ENCODE measurements around the gene PPFIA1. TPM values are rescaled to one million over a fixed set of nuclear protein-coding genes. Genes with fewer than 3 reads are reported as not detected.

The PPFIA1 gene
- total and polyA plus RNA-seq, 2 experiments from 2014 or later: 34.1 to 48.1 TPM

GRCh38 chr11:70371241-70371640 is 100.8 kb downstream of the PPFIA1 start:
- Histone ChIP-seq H3K27ac (no peak overlapping the region), H3K36me3 (peaks cover 34% of the 10 kb centered on the region), H3K27me3 (no peaks in the 10 kb centered on the region), H3K4me1 (ENCODE audit: low read depth) (no peaks in the 10 kb centered on the region), H3K4me3 (no peak overlapping the region), H3K9me3 (ENCODE audit: low read depth) (no peaks in the 10 kb centered on the region)
- no peak for TF ChIP-seq CTCF (IDR thresholded peaks at IDR 0.05; ENCODE audit: low read depth, low read length)
- no peak for DNase-seq (ENCODE audit: low read depth in 1 of 2, low spot score in 1 of 2)

DNA sequence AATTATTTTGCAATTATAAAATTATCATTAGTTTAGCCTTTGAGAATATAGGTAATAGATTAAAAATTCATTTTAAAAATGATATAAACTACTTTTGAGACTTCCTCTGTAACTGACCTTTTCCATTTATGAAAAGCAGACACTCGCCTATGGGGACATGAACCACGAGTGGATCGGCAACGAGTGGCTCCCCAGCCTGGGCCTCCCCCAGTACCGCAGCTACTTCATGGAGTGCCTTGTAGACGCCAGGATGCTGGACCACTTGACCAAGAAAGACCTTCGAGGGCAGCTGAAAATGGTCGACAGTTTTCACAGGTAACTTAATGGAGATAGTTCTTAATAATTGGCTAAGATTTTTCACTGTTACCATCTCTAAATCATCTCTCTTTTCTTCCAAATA is 101.6 kb downstream of the PPFIA1 start:
- H3K9me3 ChIP-seq (ENCODE audit: low read depth): no peaks in the 10 kb centered on the region
- H3K27ac ChIP-seq: no peak overlapping the region
- DNase-seq (ENCODE audit: low read depth in 1 of 2, low spot score in 1 of 2): no peak
- no peak for TF ChIP-seq CTCF (IDR thresholded peaks at IDR 0.05; ENCODE audit: low read depth, low read length)
- H3K27me3 ChIP-seq: no peaks in the 10 kb centered on the region
- no peaks in the 10 kb centered on the region for H3K4me1 ChIP-seq (ENCODE audit: low read depth)
- H3K4me3 ChIP-seq: no peak overlapping the region
- peaks cover 39% of the 10 kb centered on the region for H3K36me3 ChIP-seq

DNA sequence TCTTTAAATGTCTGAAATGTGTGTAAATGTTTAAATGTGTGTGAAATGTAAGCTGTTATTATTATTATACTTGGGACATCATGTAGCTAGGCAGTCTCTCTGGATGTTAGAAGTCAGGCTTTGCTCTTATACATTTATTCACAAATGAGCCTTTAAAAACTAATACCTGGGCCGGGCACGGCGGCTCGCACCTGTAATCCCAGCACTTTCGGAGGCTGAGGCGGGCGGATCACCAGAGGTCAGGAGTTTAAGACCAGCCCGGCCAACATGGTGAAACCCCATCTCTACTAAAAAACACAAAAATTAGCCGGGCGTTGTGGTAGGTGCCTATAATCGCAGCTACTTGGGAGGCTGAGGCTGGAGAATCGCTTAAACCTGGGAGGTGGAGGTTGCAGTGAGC is 106.1 kb downstream of the PPFIA1 start:
- Histone ChIP-seq H3K4me1 (ENCODE audit: low read depth) (no peaks in the 10 kb centered on the region), H3K9me3 (ENCODE audit: low read depth) (no peaks in the 10 kb centered on the region), H3K4me3 (no peak overlapping the region), H3K27me3 (no peaks in the 10 kb centered on the region), H3K36me3 (peaks cover 50% of the 10 kb centered on the region), H3K27ac (no peak overlapping the region)
- TF ChIP-seq CTCF (IDR thresholded peaks at IDR 0.05; ENCODE audit: low read depth, low read length): no peak
- DNase-seq (ENCODE audit: low read depth in 1 of 2, low spot score in 1 of 2): no peak

DNA sequence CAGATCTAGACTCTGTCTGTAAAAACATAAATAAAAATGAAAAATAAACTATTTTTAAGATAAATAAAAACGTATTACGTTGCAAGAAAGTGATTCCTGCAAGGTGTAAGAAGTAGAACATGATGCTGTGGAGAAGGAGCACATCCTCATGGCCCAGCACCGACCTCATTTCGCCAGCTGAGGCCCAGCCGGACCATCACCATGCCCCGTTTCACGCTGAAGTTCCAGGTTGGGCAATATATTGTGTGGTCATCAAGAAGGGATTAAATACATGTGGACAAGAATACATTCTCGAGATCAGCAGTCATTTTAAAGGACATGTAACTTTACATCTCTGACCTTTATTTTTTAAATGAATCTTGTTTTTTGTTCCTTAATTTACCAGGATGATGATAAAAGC is 107.2 kb downstream of the PPFIA1 start:
- no peaks in the 10 kb centered on the region for H3K9me3 ChIP-seq (ENCODE audit: low read depth)
- H3K27ac ChIP-seq: no peak overlapping the region
- no peak overlapping the region for H3K4me3 ChIP-seq
- peaks cover 49% of the 10 kb centered on the region for H3K36me3 ChIP-seq
- no peaks in the 10 kb centered on the region for H3K4me1 ChIP-seq (ENCODE audit: low read depth)
- no peaks in the 10 kb centered on the region for H3K27me3 ChIP-seq
- TF ChIP-seq CTCF (IDR thresholded peaks at IDR 0.05; ENCODE audit: low read depth, low read length): no peak
- DNase-seq (ENCODE audit: low read depth in 1 of 2, low spot score in 1 of 2): no peak

DNA sequence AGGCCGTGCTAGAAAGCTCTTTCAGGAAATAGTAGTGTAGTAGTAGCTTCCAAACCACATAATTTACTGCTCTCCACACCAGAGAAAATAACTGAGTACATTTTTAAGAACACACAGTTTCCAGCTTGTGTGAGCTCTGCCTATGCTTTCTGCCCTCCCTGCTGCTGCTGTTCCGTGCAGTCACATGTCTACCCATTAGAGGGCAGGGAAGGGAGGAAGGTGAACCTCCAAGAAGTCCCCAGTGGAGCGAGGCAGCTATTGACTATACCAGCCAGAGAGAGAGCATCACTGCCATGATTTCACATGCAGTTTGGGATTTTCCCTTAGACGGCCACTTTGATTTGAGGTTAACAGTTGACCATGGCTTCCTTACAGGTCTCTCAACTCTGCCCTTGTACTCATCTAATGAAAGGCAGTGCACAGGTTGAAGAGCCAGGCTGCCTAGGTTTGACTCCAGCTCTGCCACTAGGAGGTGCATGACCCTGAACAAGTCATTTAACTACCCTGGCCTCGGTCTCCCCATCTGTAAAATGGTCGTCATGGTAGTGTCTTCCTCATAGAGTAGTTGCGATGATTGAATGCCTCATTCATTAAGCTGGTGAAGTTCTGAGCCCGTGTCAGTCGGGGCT is 108.1 kb downstream of the PPFIA1 start:
- no peak for TF ChIP-seq CTCF (IDR thresholded peaks at IDR 0.05; ENCODE audit: low read depth, low read length)
- Histone ChIP-seq H3K36me3 (peaks cover 41% of the 10 kb centered on the region), H3K9me3 (ENCODE audit: low read depth) (no peaks in the 10 kb centered on the region), H3K4me3 (no peak overlapping the region), H3K27ac (no peak overlapping the region), H3K27me3 (no peaks in the 10 kb centered on the region), H3K4me1 (ENCODE audit: low read depth) (no peaks in the 10 kb centered on the region)
- no peak for DNase-seq (ENCODE audit: low read depth in 1 of 2, low spot score in 1 of 2)
